Osteocyte (in vitro differentiated cells): ENCODE results near the gene TTLL13. TPM values are rescaled to one million over a fixed set of nuclear protein-coding genes. Genes with fewer than 3 reads are reported as not detected.

Experiments used
- DNase-seq: peaks from one replicate; pipeline ENCODE4 v3.0.0; 2021; ENCODE audit warnings: mixed read lengths; ENCODE audit not compliant: unreplicated experiment; ENCODE audit errors: extremely low spot score
- H3K27ac Mint-ChIP-seq: one replicate; pipeline ENCODE4 v1.8.0; 2021; ENCODE audit warnings: mild to moderate bottlenecking, mixed read lengths; ENCODE audit not compliant: unreplicated experiment
- H3K27me3 Mint-ChIP-seq: one replicate; pipeline ENCODE4 v1.8.0; 2021; ENCODE audit warnings: mixed read lengths; ENCODE audit not compliant: unreplicated experiment
- H3K36me3 Mint-ChIP-seq: one replicate; pipeline ENCODE4 v1.8.0; 2021; ENCODE audit warnings: mixed read lengths; ENCODE audit not compliant: unreplicated experiment
- H3K4me1 Mint-ChIP-seq: one replicate; pipeline ENCODE4 v1.8.0; 2021; ENCODE audit warnings: mixed read lengths; ENCODE audit not compliant: unreplicated experiment
- H3K4me3 Mint-ChIP-seq: one replicate; pipeline ENCODE4 v1.8.0; 2021; ENCODE audit warnings: mild to moderate bottlenecking, moderate library complexity, mixed read lengths; ENCODE audit not compliant: unreplicated experiment
- H3K9me3 Mint-ChIP-seq: one replicate; pipeline ENCODE4 v1.8.0; 2021; ENCODE audit warnings: mixed read lengths; ENCODE audit not compliant: unreplicated experiment
- total RNA-seq: library from RNA; stranded (reverse); gene quantifications from 2 replicates; pipeline ENCODE4 v1.2.1, GENCODE V29; 2021
- TF ChIP-seq, protein P1 (sequence below): fragments of 200-600 bp; sonication (generic); IDR thresholded peaks from 2 replicates; pipeline ENCODE4 v1.5.0; 2021; ENCODE audit warnings: antibody characterized with exemption, mild to moderate bottlenecking, moderate library complexity

TTLL13 gene
- total RNA-seq, 1 donor from 2014 or later, result not detected

DNA sequence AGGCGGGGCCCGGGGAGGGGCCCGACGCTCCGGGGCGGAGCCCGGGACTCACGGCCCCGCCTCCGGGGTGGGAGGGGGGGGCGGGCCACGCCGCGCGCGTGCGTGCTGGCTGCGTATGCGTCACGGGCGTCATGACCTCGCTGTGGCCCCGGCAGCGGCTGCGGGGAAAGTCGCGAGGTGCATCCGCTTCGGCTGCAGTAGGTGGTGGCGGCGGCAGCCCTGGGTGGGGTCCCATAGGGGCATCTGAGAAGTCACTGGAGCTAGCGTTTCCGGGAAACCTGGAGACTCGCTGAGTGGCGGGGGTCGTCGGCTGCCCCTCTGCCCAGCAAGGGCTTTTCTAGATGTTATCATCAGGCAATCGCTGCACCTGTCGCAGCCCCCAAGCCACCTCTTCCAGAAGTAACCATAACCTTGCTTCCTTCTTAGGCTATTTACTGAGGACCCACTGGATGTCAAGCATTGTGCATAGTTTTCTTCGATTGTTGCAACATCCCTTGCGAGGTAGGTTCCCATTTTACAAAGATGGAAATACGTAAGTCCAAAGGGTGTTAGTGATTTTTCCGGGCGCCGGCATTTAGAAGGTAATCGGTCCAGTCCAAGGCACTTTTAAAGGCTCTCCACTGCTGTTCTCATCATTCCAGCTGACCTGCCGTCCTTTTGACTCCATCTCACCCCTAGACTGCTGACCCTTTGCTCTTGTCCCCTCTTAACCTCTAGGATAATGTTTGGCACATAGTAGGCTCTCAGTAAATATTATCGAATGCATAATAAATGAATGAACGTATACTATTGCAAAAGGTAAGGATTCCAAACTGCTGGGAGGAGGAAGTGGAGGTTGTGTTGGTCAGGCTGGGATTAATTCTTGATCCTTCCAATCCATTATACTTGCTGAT lies 15.0 kb upstream of the TTLL13 start, which contains the start of gene GDPGP1:
Gene GDPGP1 (plus strand): TSS at position 114 of the 893 bp plus-strand sequence. CDS start 6,700 bp downstream, outside the sequence.
- TF ChIP-seq, protein P1, sequence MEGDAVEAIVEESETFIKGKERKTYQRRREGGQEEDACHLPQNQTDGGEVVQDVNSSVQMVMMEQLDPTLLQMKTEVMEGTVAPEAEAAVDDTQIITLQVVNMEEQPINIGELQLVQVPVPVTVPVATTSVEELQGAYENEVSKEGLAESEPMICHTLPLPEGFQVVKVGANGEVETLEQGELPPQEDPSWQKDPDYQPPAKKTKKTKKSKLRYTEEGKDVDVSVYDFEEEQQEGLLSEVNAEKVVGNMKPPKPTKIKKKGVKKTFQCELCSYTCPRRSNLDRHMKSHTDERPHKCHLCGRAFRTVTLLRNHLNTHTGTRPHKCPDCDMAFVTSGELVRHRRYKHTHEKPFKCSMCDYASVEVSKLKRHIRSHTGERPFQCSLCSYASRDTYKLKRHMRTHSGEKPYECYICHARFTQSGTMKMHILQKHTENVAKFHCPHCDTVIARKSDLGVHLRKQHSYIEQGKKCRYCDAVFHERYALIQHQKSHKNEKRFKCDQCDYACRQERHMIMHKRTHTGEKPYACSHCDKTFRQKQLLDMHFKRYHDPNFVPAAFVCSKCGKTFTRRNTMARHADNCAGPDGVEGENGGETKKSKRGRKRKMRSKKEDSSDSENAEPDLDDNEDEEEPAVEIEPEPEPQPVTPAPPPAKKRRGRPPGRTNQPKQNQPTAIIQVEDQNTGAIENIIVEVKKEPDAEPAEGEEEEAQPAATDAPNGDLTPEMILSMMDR, result no peak
- Mint-ChIP-seq H3K4me3 (peak within 1 kb of the TSS; percentile 79), H3K36me3 (peaks cover 18% of the 10 kb centered on the region), H3K27ac (peak within 1 kb of the TSS; percentile 73), H3K27me3 (no peaks in the 10 kb centered on the region), H3K9me3 (no peaks in the 10 kb centered on the region), H3K4me1 (peaks cover 17% of the 10 kb centered on the region)
- no peak for DNase-seq

DNA sequence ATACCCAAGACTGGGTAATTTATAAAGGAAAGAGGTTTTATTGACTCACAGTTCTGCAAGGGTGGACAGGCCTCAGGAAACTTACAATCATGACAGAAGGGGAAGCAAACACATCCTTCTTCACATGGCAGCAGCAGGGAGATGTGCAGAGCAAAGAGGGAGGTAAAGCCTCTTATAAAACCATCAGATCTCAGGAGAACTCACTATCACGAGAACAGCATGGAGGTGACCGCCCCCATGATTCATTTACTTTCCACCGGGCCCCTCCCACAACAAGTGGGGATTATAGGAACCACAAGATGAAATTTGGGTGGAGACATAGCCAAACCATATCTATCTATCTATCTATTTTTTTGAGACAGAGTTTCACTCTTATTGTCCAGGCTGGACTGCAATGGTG lies 10.0 kb upstream of the TTLL13 start:
- H3K27me3 Mint-ChIP-seq, result no peaks in the 10 kb centered on the region
- H3K4me1 Mint-ChIP-seq, result peaks cover 8% of the 10 kb centered on the region
- H3K36me3 Mint-ChIP-seq, result peaks cover 10% of the 10 kb centered on the region
- no peak for DNase-seq
- no peak overlapping the region for H3K27ac Mint-ChIP-seq
- H3K4me3 Mint-ChIP-seq, result no peak overlapping the region
- no peaks in the 10 kb centered on the region for H3K9me3 Mint-ChIP-seq
- TF ChIP-seq, protein P1, result no peak

DNA sequence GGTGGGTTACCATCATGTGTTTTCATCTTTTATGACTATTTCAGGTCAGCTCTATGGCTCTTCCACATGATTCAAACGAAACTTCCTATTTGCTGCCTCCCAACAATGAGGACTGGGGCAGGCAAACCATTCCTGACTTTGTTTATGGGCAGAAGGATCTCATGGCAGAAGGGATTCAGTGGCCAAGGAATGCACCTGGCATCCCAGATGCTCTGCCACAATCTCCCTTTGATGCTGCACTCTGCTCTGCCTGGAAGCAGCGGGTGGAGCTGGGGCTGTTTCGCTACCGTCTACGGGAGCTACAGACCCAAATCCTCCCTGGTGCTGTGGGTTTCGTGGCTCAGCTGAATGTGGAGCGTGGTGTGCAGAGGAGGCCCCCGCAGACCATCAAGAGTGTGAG lies 8.5 kb upstream of the TTLL13 start:
- DNase-seq, result no peak
- no peak overlapping the region for H3K27ac Mint-ChIP-seq
- TF ChIP-seq, protein P1, result no peak
- peaks cover 10% of the 10 kb centered on the region for H3K36me3 Mint-ChIP-seq
- no peaks in the 10 kb centered on the region for H3K27me3 Mint-ChIP-seq
- no peaks in the 10 kb centered on the region for H3K4me1 Mint-ChIP-seq
- H3K4me3 Mint-ChIP-seq, result no peak overlapping the region
- no peaks in the 10 kb centered on the region for H3K9me3 Mint-ChIP-seq

GRCh38 chr15:90241343-90242192 lies 7.8 kb upstream of the TTLL13 start:
- no peaks in the 10 kb centered on the region for H3K27me3 Mint-ChIP-seq
- H3K36me3 Mint-ChIP-seq, result peaks cover 10% of the 10 kb centered on the region
- DNase-seq, result no peak
- TF ChIP-seq, protein P1, result no peak
- no peak overlapping the region for H3K4me3 Mint-ChIP-seq
- no peaks in the 10 kb centered on the region for H3K9me3 Mint-ChIP-seq
- no peak overlapping the region for H3K27ac Mint-ChIP-seq
- no peaks in the 10 kb centered on the region for H3K4me1 Mint-ChIP-seq
